K562 (cell line): Measurements from ENCODE around the gene LILRA6. TPM values are rescaled to one million over a fixed set of nuclear protein-coding genes. Genes with fewer than 3 reads are reported as not detected.

Source experiments
- ATAC-seq: fragments of 200-7000 bp; cut with Tn5 transposase; 3 replicates; pipeline ENCODE4 v1.9.1; 2020; ENCODE audit warnings: moderate library complexity
- BruUV-seq: library from RNA; stranded (reverse); fragments of 400-500 nt; replicated peaks from 2 replicates; lab custom pipeline; 2021; lab: Mats Ljungman, UMichigan
- CTCF ChIA-PET: fragments of 300-600 bp; formaldehyde crosslinking; extraction: SDS; loops from one replicate; lab custom pipeline; 2021; ENCODE audit warnings: low intra/inter-chr PET ratio; lab: Yijun Ruan, JAX
- POLR2A ChIA-PET: fragments of 300-600, 350-650 bp; sonication (Branson Sonifier 250); formaldehyde crosslinking; extraction: SDS; loops from one replicate; lab custom pipeline; 2021; ENCODE audit warnings: antibody characterized with exemption, inconsistent platforms; lab: Yijun Ruan, JAX
- DNase-seq, 4 experiments: peaks; one replicate each; pipeline versions ENCODE4 v3.0.0 to v3.0.0-alpha.2; 2011 to 2018; ENCODE audit warnings: low spot score in 3 of 4, mixed read lengths in 3 of 4; ENCODE audit errors: extremely low read depth in 1 of 4
- FAIRE-seq: peaks from 2 replicates; lab custom pipeline; 2011; peaks lifted over from hg19 to GRCh38; lab: Jason Lieb, UNC
- H2AFZ ChIP-seq: 2 replicates; pipeline ENCODE4 v1.6.0; 2011; ENCODE audit warnings: low read depth, low read length, control low read depth, inconsistent platforms
- H3K27ac ChIP-seq: fragments of 200-600 bp; 3 replicates; pipeline ENCODE4 v1.8.0; 2011; ENCODE audit warnings: low read depth, mild to moderate bottlenecking, control low read depth, inconsistent platforms, low read length, moderate library complexity, mixed read lengths; ENCODE audit errors: extremely low read depth
- H3K27me3 ChIP-seq, 2 experiments: fragments of 300-600 bp in 1 of 2; 2 replicates in 1 of 2; 3 replicates in 1 of 2; pipeline versions ENCODE4 v1.6.0 to v1.8.0; 2011; ENCODE audit warnings: inconsistent platforms in 2 of 2, low read length in 2 of 2, mild to moderate bottlenecking in 1 of 2, mixed read lengths in 1 of 2, moderate library complexity in 1 of 2; ENCODE audit not compliant: control insufficient read depth in 2 of 2, insufficient read depth in 2 of 2
- H3K36me3 ChIP-seq: fragments of 300-600 bp; 3 replicates; pipeline ENCODE4 v1.8.0; 2011; ENCODE audit warnings: mild to moderate bottlenecking, low read length, inconsistent platforms; ENCODE audit not compliant: control insufficient read depth, insufficient read depth
- H3K4me1 ChIP-seq, 2 experiments: fragments of 200-600 bp in 1 of 2; replicated peaks in 1 of 2; 2 replicates in 1 of 2; 3 replicates in 1 of 2; pipeline versions ENCODE4 v1.5.1 to v1.8.0; 2011; ENCODE audit warnings: inconsistent platforms in 2 of 2, low read length in 2 of 2, mild to moderate bottlenecking in 1 of 2, mixed read lengths in 1 of 2, moderate library complexity in 1 of 2; ENCODE audit not compliant: control insufficient read depth in 2 of 2, insufficient read depth in 2 of 2
- H3K4me2 ChIP-seq: 2 replicates; pipeline ENCODE4 v1.6.1; 2011; ENCODE audit warnings: low read length, control low read depth, inconsistent platforms, mixed read lengths; ENCODE audit not compliant: insufficient read depth
- H3K4me3 ChIP-seq: fragments of 200-600 bp; sonication (generic), shearing (Covaris generic); 2 replicates; pipeline ENCODE4 v1.5.1; 2016; ENCODE audit warnings: control low read depth, inconsistent platforms
- H3K79me2 ChIP-seq: fragments of 200-600 bp; 3 replicates; pipeline ENCODE4 v1.8.0; 2011; ENCODE audit warnings: low read length, inconsistent platforms; ENCODE audit not compliant: control insufficient read depth, insufficient read depth
- H3K9ac ChIP-seq, 2 experiments: 2 replicates each; pipeline versions ENCODE4 v1.6.0 to v1.6.1; 2011; ENCODE audit warnings: low read depth in 2 of 2, low read length in 2 of 2, control low read depth in 1 of 2, inconsistent platforms in 1 of 2, mild to moderate bottlenecking in 1 of 2, mixed read lengths in 1 of 2; ENCODE audit not compliant: insufficient read depth in 1 of 2
- H3K9me1 ChIP-seq: one replicate; pipeline ENCODE4 v1.6.0; 2011; ENCODE audit warnings: inconsistent platforms, mild to moderate bottlenecking, low read length, moderate library complexity; ENCODE audit not compliant: control insufficient read depth, insufficient read depth
- H3K9me3 ChIP-seq: replicated peaks from 2 replicates; pipeline ENCODE4 v1.5.1; 2011; ENCODE audit warnings: low read depth, low read length, inconsistent platforms; ENCODE audit not compliant: control insufficient read depth, insufficient read depth
- H4K20me1 ChIP-seq: replicated peaks from 2 replicates; pipeline ENCODE4 v1.6.1; 2011; ENCODE audit warnings: low read length, inconsistent platforms, mixed read lengths; ENCODE audit not compliant: control insufficient read depth, insufficient read depth
- CLOCK ChIP-seq: fragments of 250-450 bp; sonication (Bioruptor Pico); IDR thresholded peaks from 2 replicates; pipeline ENCODE4 v1.4.0; 2020; ENCODE audit warnings: mild to moderate bottlenecking, moderate library complexity, borderline replicate concordance
- CREB5 ChIP-seq: fragments of 250-450 bp; sonication (Bioruptor Pico); IDR thresholded peaks from 2 replicates; pipeline ENCODE4 v1.5.0; 2020; ENCODE audit warnings: mild to moderate bottlenecking
- PBX2 ChIP-seq, 2 experiments: IDR thresholded peaks in 1 of 2; conservative IDR thresholded peaks in 1 of 2; 2 replicates each; pipeline ENCODE4 v1.6.1; 2016; ENCODE audit warnings: low read depth in 2 of 2, mild to moderate bottlenecking in 1 of 2, missing compliant biosample characterization in 1 of 2, missing genetic modification characterization in 1 of 2, moderate library complexity in 1 of 2
- RBM34 ChIP-seq: fragments of 200-400 bp; formaldehyde crosslinking; IDR thresholded peaks from 2 replicates; pipeline ENCODE4 v1.6.1; 2018; ENCODE audit warnings: low read length, borderline replicate concordance; ENCODE audit not compliant: insufficient read depth
- ZBTB17 ChIP-seq: fragments of 450-650 bp; formaldehyde crosslinking; IDR thresholded peaks from 2 replicates; pipeline ENCODE4 v1.4.0; 2020; ENCODE audit warnings: mild to moderate bottlenecking
- ZBTB34 ChIP-seq: fragments of 250-450 bp; sonication (Bioruptor Pico); IDR thresholded peaks from 2 replicates; pipeline ENCODE4 v1.8.0; 2021; ENCODE audit warnings: mild to moderate bottlenecking, moderate library complexity
- ZNF239 ChIP-seq: fragments of 250-450 bp; sonication (Bioruptor Pico); IDR thresholded peaks from 2 replicates; pipeline ENCODE4 v1.4.0; 2020; ENCODE audit warnings: mild to moderate bottlenecking
- ZNF280B ChIP-seq: fragments of 250-450 bp; sonication (Bioruptor Pico); IDR thresholded peaks from 2 replicates; pipeline ENCODE4 v1.5.1; 2021; ENCODE audit warnings: mild to moderate bottlenecking
- ZNF717 ChIP-seq: fragments of 250-450 bp; sonication (Bioruptor Pico); IDR thresholded peaks from 2 replicates; pipeline ENCODE4 v1.5.0; 2021
- WGBS: fragments of 100-300 bp; shearing (Covaris generic); methylation state at CpG from one replicate; pipeline ENCODE4 v1.1.6; 2016; ENCODE audit warnings: low coverage, mixed read lengths; ENCODE audit not compliant: insufficient coverage; ENCODE audit errors: missing lambda C conversion rate; 5-methylcytosine and 5-hydroxymethylcytosine counted together
- in situ Hi-C: fragments of 300-500 bp; cut with MboI; formaldehyde crosslinking; loops from 4 replicates; pipeline ENCODE4 v1.15.0; 2018; ENCODE audit warnings: inconsistent platforms, mixed read lengths
- intact Hi-C: fragments of 100-400 bp; cut with micrococcal nuclease; formaldehyde crosslinking; loops from 2 replicates; pipeline ENCODE4 v1.14.2; 2022
- polyA plus RNA-seq, 8 experiments: library from polyadenylated mRNA; depleted of rRNA in 4 of 8; stranded (reverse) in 5 of 8; unstranded in 3 of 8; fragments of >200 nt; fragmentation: Nextera tagmentation in 2 of 8; fragmentation: Illumina TruSeq in 1 of 8; extraction: Ambion mirVana in 2 of 8; extraction: Trizol in 1 of 8; gene quantifications; 2 replicates each; pipeline versions ENCODE4 v1.2.1 to v1.2.3, GENCODE V29; 2011 to 2014; ENCODE audit warnings: inconsistent platforms in 1 of 8, missing spikeins in 1 of 8
- total RNA-seq, 7 experiments: library from RNA; depleted of rRNA in 6 of 7; stranded (reverse); fragments of >200 nt in 6 of 7; fragmentation: Illumina TruSeq in 2 of 7; extraction: Trizol in 2 of 7; gene quantifications; 2 replicates each; pipeline versions ENCODE4 v1.2.1 to v1.2.3, GENCODE V29; 2011 to 2021; ENCODE audit warnings: low replicate concordance in 1 of 7

Gene LILRA6
- total and polyA plus RNA-seq, 9 of the 15 experiments (the other 6 are each of a cell fraction or from before 2014, with no cell fraction given), result 0.03 TPM; not detected in 8

GRCh38 chr19:54207983-54208783 lies 34.4 kb downstream of the LILRA6 start:
- peaks cover 68% of the 10 kb centered on the region for H3K36me3 ChIP-seq
- H3K4me2 ChIP-seq, result peak overlapping the region; percentile 89
- intact Hi-C loops, result loop anchor here (2.0 kb wide), 1 partner anchor 19 kb away; the partner anchor contains the start of gene MBOAT7
- FAIRE-seq (peak; percentile 91), DNase-seq (peak; percentile 44 to 94 (median 66)), ATAC-seq (peak; percentile 74)
- POLR2A ChIA-PET, result interaction anchor here (0.7 to 7.0 kb wide), 10 partner anchors 7 to 111 kb away, joined by 3 to 66 read pairs (median 4); partner anchors contain the start of genes CNOT3, MBOAT7, RPS9 and TSEN34
- peaks cover 76% of the 10 kb centered on the region for H4K20me1 ChIP-seq
- H3K4me1 ChIP-seq, result peaks cover 69 to 73% of the 10 kb centered on the region in 2 experiments
- BruUV-seq, result no TSS peak
- no peaks in the 10 kb centered on the region for H3K27me3 ChIP-seq
- CTCF ChIA-PET, result no interaction called here
- no peak overlapping the region for H2AFZ ChIP-seq
- H3K79me2 ChIP-seq, result peaks cover 76% of the 10 kb centered on the region
- WGBS, result 8% methylated on average over 18 of the region's 18 CpGs
- peak overlapping the region; percentile 66 to 90 for H3K9ac ChIP-seq
- peaks cover 23% of the 10 kb centered on the region for H3K9me1 ChIP-seq
- no peaks in the 10 kb centered on the region for H3K9me3 ChIP-seq
- in situ Hi-C loops, result no loop called here
- peak overlapping the region; percentile 89 for H3K27ac ChIP-seq
- H3K4me3 ChIP-seq, result peak overlapping the region; percentile 3; the same call in 1 of the 2 replicates
- TF ChIP-seq ZNF239 (CRISPR knock-in tag) (peak; percentile 16; the same call in 1 of the 2 replicates), CREB5 (CRISPR knock-in tag) (0 out of 2 replicates have a peak, but pooled peaks have one; percentile 12), ZBTB17 (CRISPR knock-in tag) (peak; percentile 9; the same call in 1 of the 2 replicates), CLOCK (CRISPR knock-in tag) (no peak), ZNF717 (CRISPR knock-in tag) (peak; percentile 75; the same call in 1 of the 2 replicates), PBX2 (CRISPR knock-in tag; IDR thresholded peaks at IDR 0.05; ENCODE audit: low read depth) (no peak), PBX2 (tag; conservative IDR thresholded peaks at IDR 0.05; ENCODE audit: low read depth) (no peak), ZBTB34 (CRISPR knock-in tag) (no peak), ZNF280B (CRISPR knock-in tag) (no peak), RBM34 (no peak)
